GM18502 (cell line): ENCODE measurements around the gene TIMP4.
A peak's percentile ranks its signal among the peaks of the same experiment; 100 is the strongest.

ENCODE experiments used
- ATAC-seq: cut with Tn5 transposase; IDR thresholded peaks from one replicate; pipeline ENCODE4 v1.9.1; 2021; ENCODE audit warnings: mild to moderate bottlenecking; ENCODE audit not compliant: unreplicated experiment, poor library complexity

The TIMP4 gene

DNA sequence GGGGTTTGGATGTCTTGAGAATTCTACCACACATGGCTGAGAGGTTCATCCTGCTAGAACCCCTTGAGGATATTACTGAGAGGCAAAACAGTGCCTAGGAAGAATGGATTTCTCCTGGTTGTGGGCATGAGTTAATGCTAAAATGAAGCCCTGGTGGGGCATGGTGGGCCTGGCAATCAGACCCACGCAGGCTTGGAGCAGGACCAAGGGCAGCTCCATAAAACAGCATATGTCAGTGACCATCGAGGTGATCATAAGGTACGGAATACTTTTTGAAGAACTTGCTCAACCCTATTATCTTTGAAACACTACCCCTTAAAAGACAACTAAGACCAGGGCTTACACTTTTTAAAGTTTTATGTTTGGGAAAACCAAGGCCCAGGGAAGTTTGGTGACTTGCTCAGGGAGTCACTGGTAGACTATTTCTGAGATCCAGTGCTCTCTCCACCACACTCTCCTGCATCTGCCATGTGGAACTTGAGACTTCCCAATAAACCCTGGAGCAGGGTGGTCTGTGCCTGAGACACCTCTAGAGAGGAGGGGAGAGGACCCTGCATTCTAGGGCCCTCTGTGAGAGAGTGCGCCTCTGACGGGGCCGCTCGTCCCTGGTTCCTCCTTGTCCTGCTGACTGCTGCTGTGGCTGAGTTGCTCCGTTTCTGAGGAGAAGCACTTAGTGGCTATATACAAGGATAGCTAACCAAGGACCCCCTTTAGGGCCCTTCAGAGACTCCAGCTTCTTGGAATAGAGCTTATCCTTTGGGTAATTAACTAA lies 28.0 kb upstream of the TIMP4 start:
- no peak for ATAC-seq

DNA sequence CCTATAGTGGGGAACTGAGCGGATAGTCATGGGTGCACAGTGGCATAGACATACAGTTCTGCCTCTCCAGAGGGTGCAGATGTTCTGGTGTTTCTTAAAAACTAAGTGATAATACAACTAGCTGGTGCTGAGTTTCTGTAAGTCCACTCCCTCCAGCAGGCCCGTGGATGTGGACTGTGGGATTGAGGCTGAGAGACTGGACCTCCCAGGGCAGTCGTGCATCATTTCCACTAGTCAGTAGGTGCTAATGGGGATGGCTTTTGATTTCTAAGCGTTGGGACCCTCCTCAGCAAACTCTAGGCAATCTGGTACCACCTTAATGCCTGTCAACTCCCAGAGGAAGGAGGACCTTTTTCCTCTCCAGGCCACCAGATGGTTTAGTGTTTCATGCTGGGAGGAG lies 27.3 kb upstream of the TIMP4 start:
- no peak for ATAC-seq

DNA sequence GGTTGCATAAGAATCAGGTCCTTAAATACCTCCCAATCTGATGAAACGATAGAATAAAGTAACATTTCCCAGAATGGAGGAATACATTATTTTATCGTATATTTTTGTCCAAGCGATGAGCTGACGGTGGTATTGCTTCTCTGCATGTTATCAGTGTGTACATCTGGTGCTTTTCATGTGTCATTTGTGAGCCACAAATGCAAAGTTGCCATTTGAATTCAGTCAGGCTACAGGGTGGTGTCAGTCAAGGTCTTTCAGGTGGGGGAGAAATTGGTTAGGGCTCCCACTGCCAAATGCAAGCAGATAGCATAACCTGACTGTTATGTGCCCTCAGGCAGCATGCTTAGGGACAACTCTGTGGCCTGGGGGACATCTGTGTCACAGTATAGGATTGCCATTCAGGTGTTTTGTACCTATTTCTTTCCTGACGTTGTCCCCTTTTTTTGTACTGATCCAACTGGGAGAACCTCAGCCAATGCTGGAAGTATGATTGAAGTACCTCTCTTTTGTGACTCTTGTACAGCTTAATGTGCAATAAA lies 26.5 kb upstream of the TIMP4 start:
- no peak for ATAC-seq

DNA sequence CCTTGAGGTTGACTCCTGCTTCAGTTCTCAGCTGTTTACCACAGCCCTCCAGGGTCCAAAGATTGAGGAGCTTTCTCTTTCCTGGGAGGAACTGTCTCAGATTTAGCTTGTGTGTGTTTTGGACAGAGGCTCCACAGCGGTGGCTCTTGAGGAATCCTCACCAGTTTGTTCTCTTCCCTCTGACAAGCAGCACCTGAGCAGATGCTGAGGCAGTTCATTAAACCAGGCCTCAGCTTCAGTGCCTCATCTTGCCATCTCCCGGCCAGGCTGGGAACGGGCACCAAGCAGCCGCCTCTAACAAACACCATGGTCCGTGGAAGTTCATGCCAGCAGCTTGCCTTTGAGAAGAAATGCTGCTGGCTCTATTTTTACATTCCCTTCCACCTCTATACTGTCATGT lies 25.8 kb upstream of the TIMP4 start:
- ATAC-seq = no peak

DNA sequence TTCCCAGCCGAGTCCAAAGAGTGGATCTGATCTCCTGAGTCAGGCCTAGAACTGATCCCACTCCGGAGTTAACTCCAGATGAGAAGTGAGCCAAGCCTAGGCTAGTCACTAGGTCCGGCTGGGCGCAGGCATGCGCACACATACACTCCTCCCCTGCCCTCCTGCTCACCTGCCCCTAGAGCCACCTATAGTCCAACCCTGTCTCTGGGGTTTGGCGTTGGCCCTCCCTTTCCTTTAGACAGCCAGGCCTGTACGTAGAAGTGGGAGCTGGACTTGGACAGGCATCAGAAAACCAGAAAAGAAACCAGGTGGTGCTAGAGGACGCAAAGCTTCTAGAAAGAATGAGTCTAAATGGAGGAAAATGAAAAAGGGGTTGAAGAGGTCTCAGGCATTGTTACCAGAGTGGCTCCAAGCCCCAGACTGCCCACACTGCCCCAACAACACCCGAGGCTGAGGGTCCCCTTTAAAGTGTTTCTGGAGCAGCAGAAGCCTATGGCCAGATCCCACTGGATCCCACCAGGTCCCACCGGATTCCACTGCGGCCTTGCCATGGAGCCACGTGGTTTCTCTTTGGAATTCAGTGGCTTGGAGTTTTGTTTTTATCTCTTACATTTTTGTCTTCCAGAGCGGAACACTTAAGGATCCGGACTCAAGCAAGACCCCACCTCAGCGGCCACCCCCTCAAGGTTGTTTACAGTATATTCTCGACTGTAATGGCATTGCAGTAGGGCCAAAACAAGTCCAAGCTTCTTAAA lies 24.2 kb upstream of the TIMP4 start:
- ATAC-seq = no peak

DNA sequence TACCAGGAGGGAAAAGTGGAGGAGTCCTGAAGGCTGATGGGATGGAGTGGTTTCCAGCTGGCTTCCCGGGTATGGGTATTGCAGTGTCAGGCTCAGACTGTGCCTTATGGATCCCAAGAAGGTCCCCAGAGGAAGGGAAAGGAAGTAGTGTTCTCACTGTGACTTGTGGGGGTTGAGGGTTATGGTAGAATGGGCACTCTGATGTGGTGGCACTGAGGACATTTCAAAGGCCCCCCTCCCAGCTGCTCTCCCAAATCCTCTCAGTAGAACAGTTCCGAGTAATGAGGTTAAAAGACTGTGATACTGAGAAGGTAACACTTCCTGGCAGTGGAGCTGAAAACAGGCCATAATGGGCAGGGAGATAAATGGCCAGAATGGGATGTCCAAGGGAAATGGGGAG lies 23.1 kb upstream of the TIMP4 start:
- no peak for ATAC-seq

DNA sequence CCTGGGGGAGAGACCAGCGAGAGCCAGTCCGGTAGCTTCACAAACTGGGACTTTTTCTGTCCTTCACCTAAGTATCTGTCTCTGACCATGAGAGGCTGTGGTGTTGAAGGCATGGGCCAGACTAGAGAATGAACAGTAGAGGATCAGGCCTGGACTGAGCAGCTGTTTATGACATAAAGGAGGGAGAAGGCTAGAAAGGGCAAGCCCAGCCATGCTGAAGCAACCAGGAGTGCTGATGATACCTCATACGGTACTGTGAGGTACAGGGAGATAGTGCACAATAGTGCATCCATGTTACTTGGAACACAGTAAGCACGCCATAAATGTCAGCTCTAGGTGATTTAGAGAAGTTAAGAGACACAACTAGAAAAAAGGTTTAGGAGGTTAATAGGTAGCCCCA lies 22.6 kb upstream of the TIMP4 start:
- ATAC-seq = no peak

DNA sequence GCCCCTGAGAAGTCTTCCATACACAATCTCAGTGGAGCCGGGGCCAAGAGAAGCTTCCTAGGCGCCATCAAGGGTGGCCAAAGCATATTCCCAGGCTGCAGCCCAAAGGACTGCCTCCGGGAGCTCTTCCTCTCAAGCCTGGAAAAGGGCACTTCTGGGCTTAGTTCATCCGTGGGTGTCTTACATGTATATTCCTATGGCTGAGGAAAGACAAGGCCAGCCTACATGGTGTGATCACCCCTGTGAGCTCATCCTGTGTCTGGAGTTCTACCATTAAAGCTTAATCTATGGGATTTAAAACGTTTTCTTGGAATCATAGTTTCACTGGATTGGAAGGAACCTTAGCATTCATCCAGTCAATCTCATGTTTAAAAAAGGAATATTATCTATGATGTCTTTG lies 21.9 kb upstream of the TIMP4 start:
- no peak for ATAC-seq

DNA sequence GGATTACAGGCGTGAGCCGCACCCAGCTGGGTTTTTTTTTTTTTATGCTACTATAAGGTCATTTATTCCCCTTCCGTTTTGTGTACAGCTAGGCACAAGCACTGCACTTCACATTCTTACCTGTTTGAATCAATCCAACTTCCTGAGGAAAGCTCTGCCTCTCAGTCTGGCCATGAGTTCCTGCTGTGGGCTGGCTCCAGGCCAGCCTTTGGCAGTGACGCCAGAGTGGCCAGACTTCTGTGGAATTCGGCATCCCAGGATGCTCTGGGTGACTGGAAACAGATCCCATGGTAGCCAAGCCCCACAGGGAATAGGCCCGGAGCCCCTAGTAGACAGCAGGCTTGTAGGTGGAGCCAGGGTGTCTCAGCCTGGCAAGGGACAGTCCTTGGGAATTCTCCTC lies 21.5 kb upstream of the TIMP4 start:
- no peak for ATAC-seq

DNA sequence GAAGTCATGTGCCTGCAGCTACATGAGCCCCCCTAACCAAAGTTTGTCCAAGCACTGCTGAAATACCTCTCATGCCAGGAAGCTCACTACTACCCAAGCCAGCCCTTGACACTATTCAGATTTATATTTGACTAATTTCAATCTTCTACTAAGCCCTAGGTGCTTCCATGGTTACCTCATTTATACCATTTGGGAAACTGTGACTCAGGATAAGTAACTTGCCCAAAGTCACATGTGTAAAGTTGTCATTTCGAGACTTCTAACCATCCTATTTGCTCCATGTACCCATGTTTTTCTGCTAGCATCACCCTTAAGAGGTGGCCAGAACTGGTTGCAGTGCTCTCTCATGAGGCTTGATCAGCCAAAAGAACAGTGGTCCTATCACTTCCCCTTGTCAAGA lies 20.7 kb upstream of the TIMP4 start:
- no peak for ATAC-seq

DNA sequence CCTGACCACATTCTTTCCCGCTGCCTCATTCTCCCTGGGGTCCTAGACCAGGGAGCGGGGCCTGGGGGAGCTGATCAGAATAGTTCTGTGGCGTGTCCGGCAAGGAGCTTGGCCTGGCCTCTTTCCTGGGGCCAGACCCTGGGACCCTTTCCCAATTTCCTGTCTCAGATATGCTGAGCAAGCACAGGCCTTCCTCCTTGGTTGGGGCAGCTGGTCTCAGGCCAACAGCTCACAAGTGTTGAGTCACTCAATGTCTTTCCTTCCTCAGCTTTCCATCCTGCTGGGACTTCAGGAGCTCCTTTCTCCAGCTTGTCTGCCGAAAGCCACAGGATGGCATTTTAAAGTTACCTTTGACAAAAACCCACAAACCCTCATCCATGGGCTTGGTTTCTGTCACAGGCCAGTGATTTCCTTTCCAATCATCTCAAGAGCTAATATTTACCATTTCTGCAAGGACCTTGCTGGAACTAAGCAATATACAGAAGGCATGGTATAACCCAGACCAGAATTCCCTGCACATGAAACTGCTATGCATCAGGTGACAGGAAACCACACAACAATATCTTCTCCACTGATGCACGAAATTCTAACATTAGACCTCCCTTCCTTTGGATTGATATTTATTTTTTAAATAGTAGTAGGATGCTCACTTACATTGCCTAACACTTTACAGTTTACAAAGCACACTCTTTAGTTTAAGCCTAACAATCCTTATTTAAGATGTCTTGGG lies 19.5 kb upstream of the TIMP4 start:
- ATAC-seq = no peak

DNA sequence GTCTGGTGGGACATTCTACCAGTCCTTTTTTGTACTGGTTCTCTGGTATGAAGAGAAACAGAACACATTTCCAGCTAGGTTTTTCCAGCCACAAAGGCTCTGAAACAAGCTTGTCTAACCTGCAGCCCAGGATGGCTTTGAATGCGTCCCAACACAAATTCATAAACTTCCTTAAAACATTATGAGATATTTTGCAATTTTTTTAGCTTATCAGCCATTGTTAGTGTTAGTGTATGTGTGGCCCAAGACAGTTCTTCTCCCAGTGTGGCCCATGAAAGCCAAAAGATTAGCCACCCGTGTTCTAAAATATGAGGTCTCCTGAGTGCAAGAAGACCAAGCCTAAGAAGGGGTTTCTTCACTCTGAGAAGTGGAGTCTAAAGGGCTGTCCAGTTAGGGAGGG lies 18.4 kb upstream of the TIMP4 start:
- ATAC-seq = no peak

DNA sequence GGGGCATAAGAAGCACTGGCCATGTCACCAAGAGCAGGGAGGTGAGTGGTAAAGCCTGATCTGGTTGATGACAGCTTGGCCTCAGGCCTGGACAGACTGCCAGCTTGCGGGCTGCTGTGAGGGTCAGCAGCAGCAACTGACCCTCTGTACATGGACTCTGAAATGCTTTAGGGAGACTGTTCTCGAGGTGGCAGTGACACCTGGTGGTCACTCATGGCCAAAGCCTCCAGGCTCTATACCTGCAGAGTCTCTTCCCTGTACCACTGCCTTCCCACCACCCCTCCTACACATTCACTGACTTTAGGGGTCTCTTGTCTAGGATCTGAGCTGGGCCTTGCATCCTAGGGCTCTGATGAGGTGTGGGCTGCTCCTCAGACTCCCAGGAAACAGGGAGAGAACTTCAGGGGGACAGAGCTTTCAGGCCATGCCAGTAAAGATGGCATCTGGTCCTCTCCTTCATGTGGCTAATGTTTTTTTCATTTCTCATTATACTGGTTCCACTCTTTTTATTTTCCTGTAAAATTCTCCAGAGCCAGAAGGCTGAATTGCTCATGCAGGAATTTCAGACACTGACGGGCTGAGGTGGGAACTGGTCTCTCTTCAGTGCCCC lies 17.2 kb upstream of the TIMP4 start:
- peak; percentile 77 for ATAC-seq

DNA sequence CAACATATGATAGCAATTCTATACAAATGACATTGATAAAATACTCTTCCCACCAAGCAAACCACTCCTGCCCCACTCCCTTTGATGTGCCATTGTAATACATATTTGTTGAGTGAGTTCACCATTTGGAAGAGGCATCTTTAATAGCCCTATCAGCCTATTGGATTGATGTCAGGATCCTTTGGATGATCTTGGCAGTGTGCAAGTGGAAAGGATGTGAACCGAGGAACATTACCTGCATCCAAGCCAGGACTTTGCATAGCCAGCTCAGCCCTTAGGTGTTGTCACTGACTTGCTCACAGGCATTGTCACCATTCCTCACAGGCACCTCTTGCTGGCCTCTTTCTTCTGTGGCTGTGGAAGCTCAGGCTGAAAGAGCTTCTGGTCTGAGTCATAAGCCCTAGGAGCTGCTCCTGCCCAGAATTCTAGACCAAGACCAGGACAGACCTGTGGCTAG lies 16.5 kb upstream of the TIMP4 start:
- no peak for ATAC-seq

DNA sequence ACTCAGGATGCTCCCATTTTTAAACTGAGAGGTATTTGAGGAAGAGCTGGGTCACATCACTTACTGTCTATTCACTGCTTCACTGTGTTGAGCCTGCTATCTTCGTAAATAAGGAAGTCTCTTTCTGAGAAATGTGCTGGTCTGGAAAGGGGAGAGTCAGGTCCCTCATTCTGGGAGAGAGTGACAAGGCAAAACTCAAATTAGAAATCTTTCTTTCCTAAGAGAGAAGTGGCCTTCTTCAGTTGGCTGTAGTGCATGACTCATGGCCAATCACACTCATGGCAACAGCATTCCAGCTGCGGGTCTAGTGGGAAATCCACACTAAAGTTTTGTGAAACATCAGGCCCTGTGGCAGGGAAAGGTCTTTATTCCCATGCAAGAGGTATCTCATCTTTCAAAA lies 11.5 kb upstream of the TIMP4 start:
- ATAC-seq = no peak

DNA sequence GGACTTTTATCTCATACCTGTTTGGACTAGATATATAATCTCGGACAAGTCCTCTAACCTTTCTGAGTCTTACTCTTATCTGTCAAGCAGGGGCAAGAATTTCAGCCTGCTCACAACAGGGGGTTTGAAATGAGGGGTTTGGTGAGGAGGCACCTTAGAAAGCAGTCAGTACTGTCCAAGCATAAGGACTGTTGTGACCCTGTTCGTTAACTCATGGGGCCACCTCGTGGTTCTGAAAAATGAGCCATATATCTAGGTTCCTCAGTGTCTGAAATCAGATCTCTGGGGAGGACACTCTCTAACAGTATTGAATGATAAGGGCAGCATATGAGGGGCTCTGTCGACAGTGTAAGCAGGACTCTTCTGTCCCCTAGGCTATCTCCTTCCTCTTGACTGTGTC lies 7.2 kb upstream of the TIMP4 start:
- no peak for ATAC-seq

DNA sequence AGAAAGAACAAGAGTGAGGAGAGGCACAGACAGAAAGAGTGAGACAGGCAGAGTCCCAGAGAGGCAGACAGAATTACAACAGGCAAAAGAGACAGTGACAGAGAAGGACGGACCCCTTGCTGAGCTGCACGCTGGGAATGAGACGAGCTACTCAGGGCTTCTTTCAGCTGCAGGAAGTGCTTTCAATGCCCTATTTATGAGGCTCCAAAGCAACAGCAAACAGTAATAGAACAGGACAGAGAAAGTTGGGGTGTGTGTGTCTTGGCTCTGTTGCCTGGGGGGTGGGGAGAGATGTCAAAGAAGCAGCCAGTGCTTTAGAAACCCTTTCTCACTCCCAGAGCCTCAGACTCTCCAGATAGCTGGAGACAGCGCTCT lies 502 bp upstream of the TIMP4 start:
- no peak for ATAC-seq

DNA sequence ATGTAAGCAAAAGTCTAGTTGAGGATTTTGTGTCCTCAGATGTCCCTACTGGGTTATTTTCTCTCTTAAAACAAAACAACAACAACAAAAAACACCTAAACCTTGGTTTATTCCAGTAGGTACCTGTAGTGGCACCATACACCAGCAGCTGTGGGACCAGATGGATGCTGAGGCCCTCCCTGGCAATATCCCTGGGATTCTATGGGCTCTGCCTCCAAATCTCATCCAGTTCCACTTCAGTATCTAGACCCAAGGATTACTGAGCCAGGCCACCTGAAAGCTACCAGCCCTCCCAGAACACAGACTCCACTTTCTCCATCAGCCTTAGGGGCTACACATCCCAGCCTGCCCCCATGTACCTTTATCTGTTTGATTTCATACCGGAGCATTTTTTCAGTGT lies 1.7 kb downstream of the TIMP4 start:
- no peak for ATAC-seq

DNA sequence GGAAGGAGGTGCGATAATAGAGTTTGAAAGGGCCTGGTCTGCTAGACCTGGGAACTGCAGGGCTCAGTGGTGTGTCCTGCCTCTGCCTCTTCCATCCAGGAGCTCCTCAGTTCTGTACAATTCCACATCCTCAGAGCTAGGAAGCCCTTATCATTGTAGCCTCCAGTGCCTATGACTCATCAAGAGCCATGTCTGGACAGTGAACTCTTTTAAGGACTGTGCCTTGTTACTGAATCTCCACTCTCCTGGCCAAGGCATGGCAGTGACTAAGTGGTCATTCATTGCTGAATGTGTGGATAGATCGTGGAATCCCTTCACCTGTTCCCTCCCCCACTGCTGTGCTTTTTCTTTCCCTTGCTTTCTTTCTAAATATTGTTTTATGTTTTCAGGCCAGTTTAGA lies 2.9 kb downstream of the TIMP4 start:
- no peak for ATAC-seq

DNA sequence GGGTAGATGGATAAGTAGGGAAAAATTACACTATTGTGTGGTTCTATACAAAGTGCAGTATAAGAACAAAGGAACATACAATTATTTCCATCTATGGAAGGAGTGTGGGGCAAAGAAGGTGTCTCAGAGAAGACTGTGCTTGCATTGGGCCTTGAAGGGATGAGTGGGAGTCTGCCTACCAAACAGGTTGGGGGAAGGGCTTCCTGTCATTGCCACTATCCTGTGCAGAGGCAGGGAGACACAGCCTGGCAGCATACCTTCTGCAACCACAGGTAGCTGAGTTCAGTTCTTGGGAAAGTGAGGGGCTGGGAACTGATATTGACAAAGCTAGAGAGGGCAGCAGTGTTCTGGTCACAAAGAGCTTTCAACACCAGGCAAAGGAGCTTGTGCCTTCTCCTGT lies 3.4 kb downstream of the TIMP4 start:
- no peak for ATAC-seq

DNA sequence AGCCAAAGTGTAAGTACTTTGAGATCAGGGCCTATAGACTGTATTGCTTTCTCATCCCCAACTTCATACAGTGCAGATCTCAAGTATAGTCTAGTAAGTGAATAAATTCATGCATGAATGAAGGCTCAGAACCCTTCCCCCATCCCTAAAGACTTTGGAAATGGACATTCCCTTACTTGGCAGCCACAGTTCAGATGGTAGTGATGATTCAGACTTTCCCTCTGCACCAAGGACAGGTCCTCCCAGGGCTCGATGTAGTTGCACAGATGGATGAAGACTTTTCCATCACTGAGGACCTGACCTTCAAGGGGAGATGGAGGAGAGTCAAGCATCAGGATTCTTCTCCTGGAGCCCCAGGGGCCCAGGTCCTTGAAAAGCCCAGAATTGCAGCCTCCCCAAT lies 4.6 kb downstream of the TIMP4 start:
- ATAC-seq = no peak
